Uterus (tissue), 4 donors: Measurements from ENCODE around the gene TRPC4. TPM values are rescaled to one million over a fixed set of nuclear protein-coding genes. Genes with fewer than 3 reads are reported as not detected.

Experiments
- DNase-seq, 2 donors: peaks; one replicate each; pipeline ENCODE4 v3.0.0-alpha.2; 2019 to 2020
- H3K27ac ChIP-seq, 2 donors: fragments of 200-600 bp; sonication (generic); 1 replicate in 1 of 2; 2 replicates in 1 of 2; pipeline ENCODE4 v1.5.1; 2016 to 2018
- H3K27me3 ChIP-seq, 2 donors: fragments of 200-600 bp; sonication (generic); one replicate each; pipeline ENCODE4 v1.5.1; 2018 to 2019; ENCODE audit warnings: control low read depth in 1 of 2
- H3K36me3 ChIP-seq, 2 donors: fragments of 200-600 bp; sonication (generic); one replicate each; pipeline ENCODE4 v1.5.1; 2019; ENCODE audit warnings: control low read depth in 1 of 2
- H3K4me1 ChIP-seq, 2 donors: fragments of 200-600 bp; sonication (generic); one replicate each; pipeline ENCODE4 v1.5.1; 2018 to 2019; ENCODE audit warnings: control low read depth in 1 of 2
- H3K4me3 ChIP-seq, 2 donors: fragments of 200-600 bp; sonication (generic); 1 replicate in 1 of 2; 2 replicates in 1 of 2; pipeline ENCODE4 v1.5.1; 2018 to 2019; ENCODE audit warnings: mild to moderate bottlenecking in 1 of 2
- H3K9me3 ChIP-seq, 2 donors: fragments of 200-600 bp; sonication (generic); one replicate each; pipeline ENCODE4 v1.5.1; 2019; ENCODE audit warnings: control low read depth in 1 of 2
- CTCF ChIP-seq, 4 experiments: fragments of 200-600 bp in 2 of 4; fragments of 450-650 bp in 2 of 4; sonication (generic) in 2 of 4; IDR thresholded peaks; one replicate each; pipeline ENCODE4 v1.5.1; 2016 to 2019; ENCODE audit warnings: antibody characterized with exemption in 4 of 4, mild to moderate bottlenecking in 2 of 4, moderate library complexity in 1 of 4
- POLR2A ChIP-seq, 2 donors: fragments of 450-650 bp; IDR thresholded peaks; one replicate each; pipeline ENCODE4 v1.6.1; 2016; ENCODE audit warnings: antibody characterized with exemption in 2 of 2, mild to moderate bottlenecking in 1 of 2, moderate library complexity in 1 of 2
- intact Hi-C: fragments of 100-400 bp; cut with DNase I; formaldehyde crosslinking; loops from one replicate; pipeline ENCODE4 v1.15.1; 2023; ENCODE audit warnings: low total_unique reads
- total RNA-seq, 4 donors: library from RNA; depleted of rRNA in 3 of 4; stranded (reverse); fragments of >200 nt in 3 of 4; gene quantifications; one replicate each; pipeline versions ENCODE4 v1.1.0 to v1.2.4, GENCODE V29; 2014 to 2023
- donor health status: DM: yes; HTN: yes; CAD: no.

TRPC4 gene
- total RNA-seq, 4 donors from 2014 or later, result 2.4 to 13.4 (median 12.9) TPM

GRCh38 chr13:37889102-37889501, 19.5 kb upstream of the TRPC4 start:
- TF ChIP-seq POLR2A (IDR thresholded peaks at IDR 0.05) (no peak), CTCF (IDR thresholded peaks at IDR 0.05) (no peak)
- Histone ChIP-seq H3K4me1 (peaks cover 0 to 4% of the 10 kb centered on the region in 2 donors), H3K4me3 (no peak overlapping the region), H3K36me3 (no peaks in the 10 kb centered on the region), H3K27ac (peak overlapping the region; percentile 24 to 55), H3K9me3 (no peaks in the 10 kb centered on the region), H3K27me3 (no peaks in the 10 kb centered on the region)
- intact Hi-C loops, result no loop called here
- no peak for DNase-seq

GRCh38 chr13:37886879-37887278, 17.3 kb upstream of the TRPC4 start:
- intact Hi-C loops, result no loop called here
- TF ChIP-seq CTCF (IDR thresholded peaks at IDR 0.05), result no peak
- Histone ChIP-seq H3K36me3 (no peaks in the 10 kb centered on the region), H3K27me3 (no peaks in the 10 kb centered on the region), H3K27ac (peak overlapping the region; percentile 67 to 71), H3K4me1 (peaks cover 0 to 4% of the 10 kb centered on the region in 2 donors), H3K4me3 (no peak overlapping the region), H3K9me3 (no peaks in the 10 kb centered on the region)
- DNase-seq, result peak in 1 of 2 donors; percentile 41

GRCh38 chr13:37884674-37885073, 15.1 kb upstream of the TRPC4 start:
- peak overlapping the region; percentile 14 to 71 for H3K27ac ChIP-seq
- intact Hi-C loops, result no loop called here

GRCh38 chr13:37884026-37884425, 14.5 kb upstream of the TRPC4 start:
- H3K27me3 ChIP-seq, result no peaks in the 10 kb centered on the region
- TF ChIP-seq CTCF (IDR thresholded peaks at IDR 0.05) (no peak), POLR2A (IDR thresholded peaks at IDR 0.05) (no peak)
- no peaks in the 10 kb centered on the region for H3K9me3 ChIP-seq
- no peaks in the 10 kb centered on the region for H3K36me3 ChIP-seq
- no peak overlapping the region for H3K27ac ChIP-seq
- peaks cover 0 to 4% of the 10 kb centered on the region in 2 donors for H3K4me1 ChIP-seq
- intact Hi-C loops, result no loop called here
- no peak for DNase-seq
- no peak overlapping the region for H3K4me3 ChIP-seq

More at GRCh38 chr13:37884674-37885073, 15.1 kb upstream of the TRPC4 start:
- Histone ChIP-seq H3K4me3 (no peak overlapping the region), H3K36me3 (no peaks in the 10 kb centered on the region), H3K4me1 (peaks cover 0 to 4% of the 10 kb centered on the region in 2 donors), H3K27me3 (no peaks in the 10 kb centered on the region), H3K9me3 (no peaks in the 10 kb centered on the region)
- no peak for TF ChIP-seq CTCF (IDR thresholded peaks at IDR 0.05)
- TF ChIP-seq POLR2A (IDR thresholded peaks at IDR 0.05), result no peak
- no peak for DNase-seq

- Histone ChIP-seq H3K27me3 (no peaks in the 10 kb centered on the region), H3K36me3 (no peaks in the 10 kb centered on the region), H3K9me3 (no peaks in the 10 kb centered on the region), H3K4me1 (no peaks in the 10 kb centered on the region), H3K4me3 (no peak overlapping the region), H3K27ac (no peak overlapping the region)
- DNase-seq, result no peak
- intact Hi-C loops, result no loop called here
- TF ChIP-seq CTCF (IDR thresholded peaks at IDR 0.05) (no peak), POLR2A (IDR thresholded peaks at IDR 0.05) (no peak)
Observed at GRCh38 chr13:37878921-37879320, 9.3 kb upstream of the TRPC4 start.
